ENCODE results near the gene KLHL30.

The KLHL30 gene

GRCh38 chr2:238187618-238188548, 49.4 kb downstream of the KLHL30 start:
- intact Hi-C loops (cut with DNase I), result no loop called here
- DNase-seq, result peak in 25 of 42 donors; percentile 12 to 78 (median 49)

GRCh38 chr2:238190445-238190844, 52.0 kb downstream of the KLHL30 start:
- DNase-seq, result peak in 1 of 42 donors; percentile 16
- intact Hi-C loops (cut with DNase I), result no loop called here
